Gastrocnemius medialis (tissue), 4 donors: ENCODE results near the gene PPCDC.

Experiments
- CTCF ChIP-seq, 5 experiments: fragments of 450-650 bp in 3 of 5; fragments of 200-600 bp in 2 of 5; sonication (generic) in 2 of 5; IDR thresholded peaks in 4 of 5; conservative IDR thresholded peaks in 1 of 5; 1 replicate in 4 of 5; 2 replicates in 1 of 5; pipeline ENCODE4 v1.5.1; 2016 to 2019; ENCODE audit warnings: antibody characterized with exemption in 5 of 5, mild to moderate bottlenecking in 3 of 5, moderate library complexity in 3 of 5
- POLR2A ChIP-seq, 2 donors: fragments of 450-650 bp; IDR thresholded peaks; one replicate each; pipeline ENCODE4 v1.6.1; 2017; ENCODE audit warnings: antibody characterized with exemption in 2 of 2, mild to moderate bottlenecking in 2 of 2, moderate library complexity in 2 of 2

GRCh38 chr15:75051711-75052110 is 28.3 kb downstream of the PPCDC start:
- TF ChIP-seq CTCF (IDR thresholded peaks at IDR 0.05 in 4 of 5, conservative IDR thresholded peaks at IDR 0.05 in 1 of 5) (no peak), POLR2A (IDR thresholded peaks at IDR 0.05) (no peak)
